ENCODE measurements around the gene SLC9A3. TPM values are rescaled to one million over a fixed set of nuclear protein-coding genes. Genes with fewer than 3 reads are reported as not detected.

The SLC9A3 gene
- total and polyA plus RNA-seq, 4 donors: 2.3 to 7.2 (median 4.3) TPM

DNA sequence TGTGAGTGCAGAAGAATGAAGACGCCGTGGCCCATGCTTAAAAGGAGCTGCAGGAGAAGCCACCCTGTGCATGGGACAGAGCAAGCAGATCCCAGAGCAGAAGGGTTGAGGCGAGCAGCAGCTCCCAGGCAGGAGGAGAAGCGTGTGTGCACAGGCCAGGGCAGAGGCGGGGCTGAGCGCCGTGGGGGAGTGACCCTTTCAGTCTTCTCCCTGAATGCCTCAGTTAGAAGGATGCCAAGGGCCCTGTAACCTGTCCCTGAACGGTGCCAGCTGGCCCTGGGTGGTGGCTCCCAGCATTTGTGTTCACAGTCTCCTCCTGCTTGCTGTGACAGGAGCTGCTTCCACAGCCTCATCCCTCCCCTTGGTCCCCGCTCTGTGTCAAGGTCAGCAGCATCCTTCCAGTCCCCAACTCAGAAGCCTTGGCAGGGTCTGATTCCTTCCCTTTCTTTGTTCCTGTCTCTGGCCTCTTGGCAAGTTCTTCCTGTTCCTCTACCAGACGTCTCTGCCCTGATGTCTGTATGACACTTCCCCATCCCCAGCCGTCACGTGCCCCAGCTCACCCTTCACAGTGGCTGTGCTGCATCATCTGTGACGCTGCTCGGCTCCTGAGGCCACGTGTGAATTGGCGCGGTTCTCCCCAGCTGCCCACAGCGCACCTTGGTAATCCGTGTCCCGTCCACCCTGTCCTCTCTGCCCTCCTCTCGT, 76.0 kb downstream of the SLC9A3 start:
- Histone ChIP-seq H3K36me3 (ENCODE audit: control insufficient read depth, insufficient read depth, low read length) (peaks cover 53% of the 10 kb centered on the region), H3K4me1 (ENCODE audit: control insufficient read depth, insufficient read depth, low read length) (peaks cover 23% of the 10 kb centered on the region), H3K9me3 (ENCODE audit: control insufficient read depth, insufficient read depth, low read length) (peaks cover 7% of the 10 kb centered on the region), H3K27ac (ENCODE audit: low read depth, low read length) (no peak overlapping the region), H3K27me3 (ENCODE audit: control insufficient read depth, insufficient read depth, low read length) (no peaks in the 10 kb centered on the region), H3K4me3 (ENCODE audit: low read depth, low read length) (no peak overlapping the region)
- WGBS (ENCODE audit: insufficient coverage): 95% methylated on average over 21 of the region's 21 CpGs
- no peak for DNase-seq (ENCODE audit: low read depth in 4 of 6, low spot score in 6 of 6)

DNA sequence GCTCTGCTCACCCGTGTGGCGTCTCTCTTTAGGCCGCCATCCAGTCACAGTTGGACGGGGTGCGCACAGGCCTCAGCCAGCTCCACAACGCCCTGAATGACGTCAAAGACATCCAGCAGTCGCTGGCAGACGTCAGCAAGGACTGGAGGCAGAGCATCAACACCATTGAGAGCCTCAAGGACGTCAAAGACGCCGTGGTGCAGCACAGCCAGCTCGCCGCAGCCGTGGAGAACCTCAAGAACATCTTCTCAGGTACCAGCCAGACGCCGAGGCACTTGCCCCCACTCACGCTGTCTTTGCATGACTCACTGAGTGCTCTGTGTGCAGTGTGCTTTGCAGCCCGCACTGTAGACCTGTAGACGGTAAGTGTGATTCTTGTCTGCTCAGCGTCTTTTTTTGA, 76.7 kb downstream of the SLC9A3 start:
- no peak for DNase-seq (ENCODE audit: low read depth in 4 of 6, low spot score in 6 of 6)
- Histone ChIP-seq H3K36me3 (ENCODE audit: control insufficient read depth, insufficient read depth, low read length) (peaks cover 46% of the 10 kb centered on the region), H3K27me3 (ENCODE audit: control insufficient read depth, insufficient read depth, low read length) (no peaks in the 10 kb centered on the region), H3K27ac (ENCODE audit: low read depth, low read length) (no peak overlapping the region), H3K4me3 (ENCODE audit: low read depth, low read length) (no peak overlapping the region), H3K4me1 (ENCODE audit: control insufficient read depth, insufficient read depth, low read length) (peaks cover 25% of the 10 kb centered on the region), H3K9me3 (ENCODE audit: control insufficient read depth, insufficient read depth, low read length) (peaks cover 7% of the 10 kb centered on the region)
- 97% methylated on average over 21 of the region's 21 CpGs for WGBS (ENCODE audit: insufficient coverage)

DNA sequence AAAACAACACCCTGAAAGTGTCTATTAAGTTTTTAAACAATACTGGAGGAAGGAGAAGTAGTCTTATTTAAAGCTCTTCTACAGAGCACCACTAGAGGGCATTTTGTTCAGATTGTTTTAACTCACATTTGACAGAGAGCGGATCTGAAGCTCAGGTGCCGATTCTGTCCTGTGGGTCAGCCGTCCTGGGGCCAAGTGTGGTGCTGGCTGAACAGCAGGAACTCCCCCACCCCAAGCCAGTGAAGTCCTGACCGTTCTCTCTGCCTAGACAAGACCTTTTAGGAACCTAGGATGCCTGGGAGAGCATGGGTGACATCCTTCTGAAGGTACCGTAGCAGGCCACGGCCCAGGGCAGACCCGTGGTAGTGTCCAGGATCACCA, 77.4 kb downstream of the SLC9A3 start:
- DNase-seq (ENCODE audit: low read depth in 4 of 6, low spot score in 6 of 6): peak in 3 of 6 donors; percentile 19 to 77 (median 51)
- H3K9me3 ChIP-seq (ENCODE audit: control insufficient read depth, insufficient read depth, low read length): peaks cover 3% of the 10 kb centered on the region
- H3K27ac ChIP-seq (ENCODE audit: low read depth, low read length): no peak overlapping the region
- peaks cover 46% of the 10 kb centered on the region for H3K36me3 ChIP-seq (ENCODE audit: control insufficient read depth, insufficient read depth, low read length)
- H3K4me1 ChIP-seq (ENCODE audit: control insufficient read depth, insufficient read depth, low read length): peaks cover 31% of the 10 kb centered on the region
- no peaks in the 10 kb centered on the region for H3K27me3 ChIP-seq (ENCODE audit: control insufficient read depth, insufficient read depth, low read length)
- WGBS (ENCODE audit: insufficient coverage): 58% methylated on average over 7 of the region's 7 CpGs
- H3K4me3 ChIP-seq (ENCODE audit: low read depth, low read length): no peak overlapping the region

DNA sequence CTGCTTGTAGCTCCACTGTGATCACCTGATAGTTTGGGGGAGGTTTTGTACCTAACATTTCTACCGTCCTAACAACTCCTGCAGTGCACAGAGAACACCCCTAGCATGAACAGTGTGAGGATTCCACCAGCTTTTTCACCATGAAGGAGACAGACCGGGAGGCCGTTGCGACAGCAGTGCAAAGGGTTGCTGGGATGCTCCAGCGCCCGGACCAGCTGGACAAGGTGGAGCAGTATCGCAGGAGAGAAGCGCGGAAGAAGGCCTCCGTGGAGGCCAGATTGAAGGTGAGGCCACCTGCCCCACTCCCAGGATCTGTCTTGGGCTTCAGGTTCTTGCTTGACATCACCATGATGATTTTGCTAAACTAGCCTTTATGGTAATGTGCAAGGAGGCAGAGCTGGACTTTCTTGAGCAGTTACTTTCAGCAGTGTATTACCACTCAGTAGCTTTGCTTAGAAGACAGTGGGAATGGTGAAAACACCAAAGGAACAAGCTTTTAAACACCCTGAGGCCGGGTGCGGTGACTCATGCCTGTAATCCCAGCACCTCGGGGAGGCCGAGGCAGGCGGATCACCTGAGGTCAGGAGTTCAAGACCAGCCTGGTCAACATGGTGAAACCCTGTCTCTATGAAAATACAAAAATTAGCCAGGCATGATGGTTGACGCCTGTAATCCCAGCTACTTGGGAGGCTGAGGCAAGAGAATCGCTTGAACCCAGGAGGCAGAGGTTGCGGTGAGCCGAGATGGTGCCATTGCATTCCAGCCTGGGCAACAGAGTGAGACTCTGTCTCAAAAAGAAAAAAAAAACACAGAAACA, 78.0 kb downstream of the SLC9A3 start:
- peaks cover 46% of the 10 kb centered on the region for H3K36me3 ChIP-seq (ENCODE audit: control insufficient read depth, insufficient read depth, low read length)
- no peaks in the 10 kb centered on the region for H3K9me3 ChIP-seq (ENCODE audit: control insufficient read depth, insufficient read depth, low read length)
- no peak overlapping the region for H3K27ac ChIP-seq (ENCODE audit: low read depth, low read length)
- DNase-seq (ENCODE audit: low read depth in 4 of 6, low spot score in 6 of 6): no peak
- H3K4me1 ChIP-seq (ENCODE audit: control insufficient read depth, insufficient read depth, low read length): peaks cover 36% of the 10 kb centered on the region
- WGBS (ENCODE audit: insufficient coverage): 94% methylated on average over 16 of the region's 19 CpGs
- no peaks in the 10 kb centered on the region for H3K27me3 ChIP-seq (ENCODE audit: control insufficient read depth, insufficient read depth, low read length)
- no peak overlapping the region for H3K4me3 ChIP-seq (ENCODE audit: low read depth, low read length)

DNA sequence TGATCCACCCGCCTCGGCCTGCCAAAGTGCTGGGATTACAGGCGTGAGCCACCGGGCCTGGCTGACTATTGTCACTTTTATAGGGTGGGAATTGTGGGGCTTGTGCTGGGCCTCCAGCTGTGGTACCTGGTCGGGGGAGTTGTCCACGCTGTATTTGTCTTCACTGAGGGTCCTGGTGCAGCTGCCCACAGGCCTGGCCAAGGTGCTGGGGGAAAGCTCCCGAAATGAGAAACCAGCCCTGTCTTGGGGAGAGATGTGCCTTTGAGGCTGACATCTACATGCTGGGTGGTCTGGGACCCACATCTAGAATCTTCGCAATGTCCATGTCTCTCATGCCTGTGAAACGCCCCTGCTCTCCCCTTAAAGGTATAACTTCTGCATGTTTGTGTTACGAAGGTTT, 78.7 kb downstream of the SLC9A3 start:
- 91% methylated on average over 7 of the region's 10 CpGs for WGBS (ENCODE audit: insufficient coverage)
- no peak for DNase-seq (ENCODE audit: low read depth in 4 of 6, low spot score in 6 of 6)

DNA sequence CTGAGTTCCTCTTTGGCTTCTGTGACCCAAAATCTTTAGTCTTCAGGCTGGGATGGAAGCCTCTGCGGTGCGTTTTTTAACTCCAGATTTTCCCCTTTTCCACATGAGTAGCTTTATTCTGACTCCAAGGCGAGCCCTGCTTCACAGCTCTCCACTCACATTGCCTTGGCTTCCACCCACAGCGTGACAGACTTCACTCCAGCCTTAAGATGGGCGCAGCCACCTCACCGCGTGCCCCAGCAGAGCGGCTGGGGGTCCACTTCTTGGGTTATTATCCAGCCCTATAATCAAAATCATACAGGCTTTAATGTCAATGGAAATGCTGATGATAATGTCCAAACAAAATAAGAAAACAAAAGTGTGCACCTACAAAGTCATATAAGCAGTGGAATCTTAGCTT, 80.0 kb downstream of the SLC9A3 start:
- no peak overlapping the region for H3K27ac ChIP-seq (ENCODE audit: low read depth, low read length)
- 63% methylated on average over 4 of the region's 8 CpGs for whole genome bisulfite sequencing (ENCODE audit: insufficient coverage)

More for the DNA sequence above, 78.7 kb downstream of the SLC9A3 start:
- Histone ChIP-seq H3K4me3 (ENCODE audit: low read depth, low read length) (no peak overlapping the region), H3K27ac (ENCODE audit: low read depth, low read length) (no peak overlapping the region), H3K27me3 (ENCODE audit: control insufficient read depth, insufficient read depth, low read length) (no peaks in the 10 kb centered on the region), H3K4me1 (ENCODE audit: control insufficient read depth, insufficient read depth, low read length) (peaks cover 36% of the 10 kb centered on the region), H3K9me3 (ENCODE audit: control insufficient read depth, insufficient read depth, low read length) (no peaks in the 10 kb centered on the region), H3K36me3 (ENCODE audit: control insufficient read depth, insufficient read depth, low read length) (peaks cover 46% of the 10 kb centered on the region)

DNA sequence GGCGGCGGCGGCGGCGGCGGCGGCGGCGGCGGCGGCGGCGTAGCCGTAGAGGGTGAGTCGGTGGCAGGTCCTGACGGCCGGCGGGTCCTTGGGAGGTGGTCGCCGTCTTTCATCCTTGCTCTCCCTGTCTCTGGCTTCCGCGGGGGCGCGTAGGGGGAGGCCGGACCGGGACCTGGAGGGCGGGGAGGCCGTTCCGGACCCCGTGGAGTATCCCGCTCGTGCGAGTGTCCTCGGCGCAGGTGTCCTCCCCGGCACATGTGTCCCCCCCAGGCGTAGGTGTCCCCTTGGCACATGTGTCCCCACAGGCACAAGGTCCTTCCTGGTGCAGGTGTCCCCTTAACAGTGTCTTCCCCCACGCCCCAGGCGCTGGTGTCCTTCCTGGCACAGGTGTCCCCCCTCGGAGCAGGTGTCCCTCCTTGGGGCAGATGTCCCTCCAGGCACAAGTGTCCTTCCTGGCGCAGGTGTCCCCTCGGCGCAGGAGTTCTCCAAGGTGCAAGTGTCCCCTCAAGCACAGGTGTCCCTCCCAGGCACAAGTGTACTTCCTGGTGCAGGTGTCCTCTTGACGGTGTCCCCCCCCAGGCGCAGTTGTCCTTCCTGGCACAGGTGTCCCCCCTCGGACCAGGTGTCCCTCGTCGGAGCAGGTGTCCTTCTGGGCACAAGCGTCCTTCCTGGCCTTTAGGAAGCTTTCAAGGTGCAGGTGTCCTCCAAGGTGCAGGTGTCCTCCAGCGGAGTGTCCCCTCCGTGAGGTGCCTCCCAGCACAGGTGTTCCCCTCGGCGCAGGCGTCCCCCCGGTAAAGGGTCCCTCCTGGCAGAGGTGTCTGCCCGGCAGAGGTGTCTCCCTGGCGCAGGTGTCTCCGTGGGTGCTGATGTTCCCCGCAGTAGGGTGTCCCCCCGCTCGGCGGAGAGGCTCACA, 80.8 kb downstream of the SLC9A3 start:
- H3K4me1 ChIP-seq (ENCODE audit: control insufficient read depth, insufficient read depth, low read length): peaks cover 36% of the 10 kb centered on the region
- no peaks in the 10 kb centered on the region for H3K27me3 ChIP-seq (ENCODE audit: control insufficient read depth, insufficient read depth, low read length)
- no peaks in the 10 kb centered on the region for H3K9me3 ChIP-seq (ENCODE audit: control insufficient read depth, insufficient read depth, low read length)
- DNase-seq (ENCODE audit: low read depth in 4 of 6, low spot score in 6 of 6): peak in 1 of 6 donors; percentile 17
- no peak overlapping the region for H3K27ac ChIP-seq (ENCODE audit: low read depth, low read length)
- peak overlapping the region; percentile 87 for H3K4me3 ChIP-seq (ENCODE audit: low read depth, low read length)
- WGBS (ENCODE audit: insufficient coverage): 23% methylated on average over 54 of the region's 62 CpGs
- peaks cover 39% of the 10 kb centered on the region for H3K36me3 ChIP-seq (ENCODE audit: control insufficient read depth, insufficient read depth, low read length)

More for the DNA sequence above, 80.0 kb downstream of the SLC9A3 start:
- H3K4me3 ChIP-seq (ENCODE audit: low read depth, low read length): peak overlapping the region; percentile 87
- H3K27me3 ChIP-seq (ENCODE audit: control insufficient read depth, insufficient read depth, low read length): no peaks in the 10 kb centered on the region
- H3K9me3 ChIP-seq (ENCODE audit: control insufficient read depth, insufficient read depth, low read length): no peaks in the 10 kb centered on the region
- peaks cover 42% of the 10 kb centered on the region for H3K36me3 ChIP-seq (ENCODE audit: control insufficient read depth, insufficient read depth, low read length)
- no peak for DNase-seq (ENCODE audit: low read depth in 4 of 6, low spot score in 6 of 6)
- peaks cover 36% of the 10 kb centered on the region for H3K4me1 ChIP-seq (ENCODE audit: control insufficient read depth, insufficient read depth, low read length)

DNA sequence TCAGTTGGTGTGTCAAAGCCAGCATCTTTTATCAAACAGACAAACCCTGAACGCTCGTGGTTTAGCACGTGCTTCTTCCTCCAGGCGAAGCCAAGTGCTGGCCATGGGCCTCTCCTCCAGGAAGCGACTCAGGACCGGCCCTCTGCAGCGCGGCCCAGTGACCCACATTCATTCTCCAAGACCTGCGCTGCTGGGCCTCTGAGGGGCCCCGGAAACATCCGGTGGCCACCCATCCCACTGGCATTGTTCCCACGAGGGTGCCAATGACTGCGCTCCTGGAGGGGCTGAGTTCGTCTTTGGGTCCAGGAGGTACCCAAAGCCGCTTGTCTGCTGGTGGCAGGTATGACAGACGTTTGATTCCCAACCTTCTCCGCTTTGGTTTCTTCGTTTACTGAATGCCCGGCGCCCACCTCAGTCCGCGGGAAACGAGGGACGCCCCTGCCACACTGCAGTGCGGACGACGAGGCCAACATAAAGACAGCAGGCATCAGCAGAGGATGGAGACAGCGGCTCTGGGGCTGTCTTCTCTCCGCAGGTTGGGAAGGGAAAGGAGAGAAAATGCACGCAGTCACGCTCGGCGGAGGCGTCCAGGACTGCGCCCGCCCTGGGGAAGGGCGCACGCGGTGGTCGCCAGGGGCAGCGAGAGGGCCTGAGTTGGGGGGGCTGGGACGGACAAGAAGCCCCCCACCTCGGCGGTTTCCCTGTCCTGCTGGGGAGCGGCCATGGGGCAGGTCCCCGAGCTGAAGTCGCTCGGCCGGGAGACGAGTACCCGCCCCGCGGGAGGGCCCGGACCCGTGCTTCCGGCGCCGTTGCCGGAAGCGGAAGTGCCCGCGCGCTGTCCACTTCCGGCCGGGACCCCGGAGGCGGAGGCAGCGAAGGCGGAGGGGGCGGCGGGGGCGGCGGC, 81.7 kb downstream of the SLC9A3 start, which contains the start of gene EXOC3:
TSS of gene EXOC3 (plus strand) at position 842 of the 904 bp plus-strand sequence. CDS start 3,030 bp downstream, outside the sequence.
- Histone ChIP-seq H3K9me3 (ENCODE audit: control insufficient read depth, insufficient read depth, low read length) (no peaks in the 10 kb centered on the region), H3K27me3 (ENCODE audit: control insufficient read depth, insufficient read depth, low read length) (no peaks in the 10 kb centered on the region), H3K4me3 (ENCODE audit: low read depth, low read length) (peak within 1 kb of the TSS; percentile 87), H3K36me3 (ENCODE audit: control insufficient read depth, insufficient read depth, low read length) (peaks cover 30% of the 10 kb centered on the region), H3K27ac (ENCODE audit: low read depth, low read length) (peak within 1 kb of the TSS; percentile 7), H3K4me1 (ENCODE audit: control insufficient read depth, insufficient read depth, low read length) (peaks cover 32% of the 10 kb centered on the region)
- 5% methylated on average over 72 of the region's 73 CpGs for WGBS (ENCODE audit: insufficient coverage)
- DNase-seq (ENCODE audit: low read depth in 4 of 6, low spot score in 6 of 6): peak; percentile 46 to 91 (median 64)

Data from spinal cord (tissue), 10 donors.